ENCODE data around the gene PLAC9. TPM values are rescaled to one million over a fixed set of nuclear protein-coding genes. Genes with fewer than 3 reads are reported as not detected.

PLAC9 gene
- total RNA-seq, 1 experiment from 2014 or later, result 7.3 TPM

- no peaks in the 10 kb centered on the region for H3K36me3 Mint-ChIP-seq
- CTCF ChIA-PET, result no interaction called here
- no peaks in the 10 kb centered on the region; the same call in none of the 2 replicates for H3K4me1 Mint-ChIP-seq
- ATAC-seq (no peak), DNase-seq (ENCODE audit: low spot score) (no peak)
- H3K9me3 Mint-ChIP-seq, result peaks cover 11% of the 10 kb centered on the region
- H3K4me3 Mint-ChIP-seq, result no peak overlapping the region
- no peak overlapping the region for H3K27ac Mint-ChIP-seq
- POLR2A ChIA-PET, result interaction anchor here (0.6 kb wide), 1 partner anchor 140 kb away, joined by 3 read pairs; no protein-coding TSS in a partner anchor
- H3K27me3 Mint-ChIP-seq (ENCODE audit: low read depth), result peaks cover 9% of the 10 kb centered on the region
- TF ChIP-seq ZNF425 (CRISPR knock-in tag; conservative IDR thresholded peaks at IDR 0.05), result no peak
- TF ChIP-seq ESRRA (CRISPR knock-in tag; IDR thresholded peaks at IDR 0.05; ENCODE audit: borderline replicate concordance), result no peak
- TF ChIP-seq E2F1 (CRISPR knock-in tag; IDR thresholded peaks at IDR 0.05), result no peak
- no peak for TF ChIP-seq E2F4 (CRISPR knock-in tag; IDR thresholded peaks at IDR 0.05; ENCODE audit: borderline replicate concordance, low read depth)
- no peak for TF ChIP-seq ZNF416 (CRISPR knock-in tag; IDR thresholded peaks at IDR 0.05)
- no peak for TF ChIP-seq IRF2 (CRISPR knock-in tag; IDR thresholded peaks at IDR 0.05; ENCODE audit: borderline replicate concordance, low read depth)
- TF ChIP-seq TEAD1 (CRISPR knock-in tag; IDR thresholded peaks at IDR 0.05), result no peak
- no peak for TF ChIP-seq RELA (CRISPR knock-in tag; IDR thresholded peaks at IDR 0.05; ENCODE audit: borderline replicate concordance)
- TF ChIP-seq USF2 (CRISPR knock-in tag; IDR thresholded peaks at IDR 0.05), result no peak
- TF ChIP-seq ZNF396 (CRISPR knock-in tag; IDR thresholded peaks at IDR 0.05; ENCODE audit: borderline replicate concordance), result no peak
- TF ChIP-seq ZBTB21 (CRISPR knock-in tag; IDR thresholded peaks at IDR 0.05; ENCODE audit: borderline replicate concordance), result no peak
- no peak for TF ChIP-seq IRF1 (CRISPR knock-in tag; IDR thresholded peaks at IDR 0.05)
- TF ChIP-seq E2F5 (CRISPR knock-in tag; IDR thresholded peaks at IDR 0.05), result no peak
- no peak for TF ChIP-seq ARID4B (CRISPR knock-in tag; IDR thresholded peaks at IDR 0.05; ENCODE audit: borderline replicate concordance)
- no peak for TF ChIP-seq ATF2 (CRISPR knock-in tag; IDR thresholded peaks at IDR 0.05; ENCODE audit: borderline replicate concordance, low read depth)
- TF ChIP-seq JAZF1 (CRISPR knock-in tag; IDR thresholded peaks at IDR 0.05), result no peak
- TF ChIP-seq PRDM15 (CRISPR knock-in tag; IDR thresholded peaks at IDR 0.05), result no peak
Observed at GRCh38 chr10:80122746-80123145, 9.8 kb upstream of the PLAC9 start.

All from WTC11 (cell line).